Posterior cingulate gyrus (tissue), 11 donors: Measurements from ENCODE around the gene BACH1.
"Not testable (repeated sequence)": the region's sequence is repeated elsewhere in the genome, so short reads cannot be mapped to it uniquely, and the experiment has no call there.

Experiments
- DNase-seq, 10 donors: peaks; one replicate each; pipeline versions ENCODE4 v3.0.0 to v3.0.0-alpha.2; 2020 to 2021; ENCODE audit warnings: mixed read lengths in 3 of 10
- intact Hi-C: fragments of 100-400 bp; cut with DNase I; formaldehyde crosslinking; loops from one replicate; pipeline ENCODE4 v1.15.1; 2023

Gene BACH1

GRCh38 chr21:29338256-29338655 lies 39.5 kb downstream of the BACH1 start:
- DNase-seq, result no peak
- intact Hi-C loops, result no loop called here

DNA sequence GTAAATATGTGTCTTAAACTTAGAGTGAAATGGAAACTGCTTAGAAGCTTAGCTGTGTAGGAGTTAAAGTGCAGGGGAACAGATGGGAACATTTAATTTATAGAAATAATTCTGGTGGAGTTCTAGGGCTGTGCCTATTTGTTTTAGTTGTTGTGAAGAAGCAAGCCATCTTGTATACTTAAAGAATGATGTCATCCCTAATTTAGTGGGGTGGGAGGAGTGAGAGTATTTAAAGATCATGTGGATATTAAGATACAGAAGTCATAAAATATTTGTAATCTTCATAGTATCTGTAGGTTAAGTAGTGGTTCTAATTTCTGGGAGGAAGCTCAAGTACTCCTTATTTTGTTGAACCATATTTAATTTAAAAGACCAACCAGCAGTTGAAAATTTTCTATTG lies 41.5 kb downstream of the BACH1 start:
- intact Hi-C loops, result no loop called here
- no peak for DNase-seq

DNA sequence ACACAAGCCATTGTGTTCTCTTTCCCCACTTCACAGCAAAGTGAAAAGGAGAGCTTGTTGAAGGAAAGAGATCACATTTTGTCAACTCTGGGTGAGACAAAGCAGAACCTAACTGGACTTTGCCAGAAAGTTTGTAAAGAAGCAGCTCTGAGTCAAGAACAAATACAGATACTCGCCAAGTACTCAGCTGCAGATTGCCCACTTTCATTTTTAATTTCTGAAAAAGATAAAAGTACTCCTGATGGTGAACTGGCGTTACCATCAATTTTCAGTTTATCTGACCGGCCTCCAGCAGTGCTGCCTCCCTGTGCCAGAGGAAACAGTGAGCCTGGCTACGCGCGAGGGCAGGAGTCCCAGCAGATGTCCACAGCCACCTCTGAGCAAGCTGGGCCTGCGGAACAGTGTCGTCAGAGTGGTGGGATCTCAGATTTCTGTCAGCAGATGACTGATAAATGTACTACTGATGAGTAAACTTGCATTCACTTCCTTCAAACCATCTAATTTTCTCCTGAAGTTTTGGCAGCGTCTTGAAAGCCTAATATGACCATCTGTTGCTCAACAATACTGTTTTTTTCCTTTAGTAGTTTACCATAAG lies 43.7 kb downstream of the BACH1 start:
- intact Hi-C loops, result no loop called here
- DNase-seq, result peak in 3 of 10 donors; percentile 24 to 76 (median 27)

DNA sequence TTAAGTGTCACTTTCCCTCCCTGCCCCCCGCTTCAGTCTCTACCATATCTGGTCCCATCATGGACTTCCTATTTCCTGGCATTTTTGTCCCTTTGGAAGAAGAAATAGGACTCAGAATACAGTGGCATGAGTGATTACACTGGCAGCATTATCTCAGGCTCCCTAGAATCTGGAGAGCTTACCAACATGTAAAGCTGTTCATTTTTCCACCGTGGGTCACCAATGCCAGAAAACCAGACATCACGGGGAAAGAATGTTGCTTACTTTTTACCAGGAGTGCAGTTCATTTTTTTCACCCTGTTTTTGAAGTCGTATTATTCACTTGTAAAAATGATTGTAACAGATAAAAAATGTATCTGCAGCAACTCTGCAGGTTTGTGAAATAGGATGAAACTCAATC lies 44.8 kb downstream of the BACH1 start:
- intact Hi-C loops, result no loop called here
- DNase-seq, result no peak

GRCh38 chr21:29346281-29346680 lies 47.6 kb downstream of the BACH1 start:
- no peak for DNase-seq
- intact Hi-C loops, result loop anchor here (5.0 kb wide), 1 partner anchor 184 kb away; no protein-coding TSS in a partner anchor

DNA sequence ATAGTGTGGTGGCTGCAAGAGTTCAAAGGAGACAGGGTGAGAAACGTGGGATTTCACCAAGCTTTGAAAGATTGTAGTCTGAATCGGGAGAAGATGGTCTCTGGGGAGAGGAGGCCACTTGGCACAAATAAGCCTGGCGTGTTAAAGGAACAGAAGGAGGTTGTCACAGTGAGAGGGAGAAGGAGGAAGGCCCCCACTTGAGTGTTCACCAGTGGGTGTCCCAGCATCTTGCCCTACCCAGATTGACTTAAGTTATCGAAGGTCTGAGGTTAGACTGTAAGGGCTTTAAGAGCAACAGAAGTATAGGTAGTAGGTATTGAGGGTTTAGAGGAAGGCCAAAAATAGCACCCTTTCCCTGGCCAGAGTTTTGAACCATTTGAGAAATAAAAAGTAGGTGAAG lies 48.0 kb downstream of the BACH1 start:
- intact Hi-C loops, result loop anchor here (5.0 kb wide), 1 partner anchor 184 kb away; no protein-coding TSS in a partner anchor
- DNase-seq, result no peak

DNA sequence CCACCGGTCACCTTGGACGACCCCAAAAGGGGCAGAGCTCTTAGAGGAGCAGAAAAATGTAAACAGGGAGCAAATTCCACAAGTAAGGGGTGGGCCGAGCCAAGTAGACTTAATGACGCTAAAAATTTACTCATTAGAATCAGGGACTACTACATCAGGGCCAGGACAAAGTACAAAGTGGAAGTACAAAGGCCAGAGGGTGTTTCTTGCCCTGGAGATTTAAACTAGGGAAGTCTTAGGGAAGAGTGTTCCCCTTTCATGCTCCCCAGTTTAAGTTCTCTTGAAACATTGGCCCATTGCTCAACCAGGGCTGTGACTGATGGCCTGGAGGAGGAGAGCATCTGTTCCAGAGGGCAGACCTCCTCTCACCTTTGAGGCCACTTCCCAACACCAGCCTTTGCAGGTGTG lies 48.6 kb downstream of the BACH1 start:
- intact Hi-C loops, result loop anchor here (5.0 kb wide), 1 partner anchor 185 kb away; no protein-coding TSS in a partner anchor
- no peak for DNase-seq

- intact Hi-C loops, result loop anchor here (5.0 kb wide), 1 partner anchor 187 kb away; no protein-coding TSS in a partner anchor
Observed at GRCh38 chr21:29349702-29350101, 51.0 kb downstream of the BACH1 start.

GRCh38 chr21:29350246-29350779 lies 51.6 kb downstream of the BACH1 start:
- no peak for DNase-seq
- intact Hi-C loops, result no loop called here

More at GRCh38 chr21:29349702-29350101, 51.0 kb downstream of the BACH1 start:
- DNase-seq, result no peak

GRCh38 chr21:29351691-29352090 lies 53.0 kb downstream of the BACH1 start:
- DNase-seq, result no peak
- intact Hi-C loops, result no loop called here

DNA sequence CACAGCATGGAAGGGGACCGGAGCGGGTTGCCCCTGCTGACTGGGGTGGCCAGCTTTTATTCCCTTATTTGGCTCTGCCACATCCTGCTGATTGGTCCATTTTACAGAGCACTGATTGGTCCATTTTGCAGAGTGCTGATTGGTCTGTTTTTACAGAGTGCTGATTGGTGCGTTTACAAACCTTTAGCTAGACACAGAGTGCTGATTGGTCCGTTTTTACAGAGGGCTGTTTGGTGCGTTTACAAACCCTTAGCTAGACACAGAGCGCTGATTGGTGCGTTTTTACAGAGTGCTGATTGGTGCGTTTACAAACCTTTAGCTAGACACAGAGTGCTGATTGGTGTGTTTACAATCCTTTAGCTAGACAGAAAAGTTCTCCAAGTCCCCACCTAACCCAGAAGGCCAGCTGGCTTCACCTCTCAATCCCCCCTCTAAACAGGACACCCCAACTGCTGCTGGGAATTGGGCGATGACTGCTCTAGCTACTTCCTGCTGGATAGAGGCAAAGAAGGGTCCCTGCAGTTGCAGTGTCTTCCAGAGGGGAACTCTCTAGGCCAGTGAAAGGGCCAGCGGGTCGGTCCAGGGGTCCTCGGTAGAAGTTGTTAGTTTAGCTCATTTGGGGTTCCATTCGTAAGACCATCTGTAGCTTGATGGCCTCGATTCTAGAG lies 56.5 kb downstream of the BACH1 start:
- DNase-seq, intact Hi-C loops: not testable (repeated sequence)

- intact Hi-C loops, DNase-seq: not testable (repeated sequence)
Observed at GRCh38 chr21:29356291-29356690, 57.6 kb downstream of the BACH1 start.

GRCh38 chr21:29356810-29357209 lies 58.1 kb downstream of the BACH1 start:
- intact Hi-C loops, DNase-seq: not testable (repeated sequence)

- intact Hi-C loops, result loop anchor here (10.0 kb wide), 1 partner anchor 485 kb away; no protein-coding TSS in a partner anchor
- DNase-seq, result no peak
Observed at GRCh38 chr21:29359718-29360117, 61.0 kb downstream of the BACH1 start.

DNA sequence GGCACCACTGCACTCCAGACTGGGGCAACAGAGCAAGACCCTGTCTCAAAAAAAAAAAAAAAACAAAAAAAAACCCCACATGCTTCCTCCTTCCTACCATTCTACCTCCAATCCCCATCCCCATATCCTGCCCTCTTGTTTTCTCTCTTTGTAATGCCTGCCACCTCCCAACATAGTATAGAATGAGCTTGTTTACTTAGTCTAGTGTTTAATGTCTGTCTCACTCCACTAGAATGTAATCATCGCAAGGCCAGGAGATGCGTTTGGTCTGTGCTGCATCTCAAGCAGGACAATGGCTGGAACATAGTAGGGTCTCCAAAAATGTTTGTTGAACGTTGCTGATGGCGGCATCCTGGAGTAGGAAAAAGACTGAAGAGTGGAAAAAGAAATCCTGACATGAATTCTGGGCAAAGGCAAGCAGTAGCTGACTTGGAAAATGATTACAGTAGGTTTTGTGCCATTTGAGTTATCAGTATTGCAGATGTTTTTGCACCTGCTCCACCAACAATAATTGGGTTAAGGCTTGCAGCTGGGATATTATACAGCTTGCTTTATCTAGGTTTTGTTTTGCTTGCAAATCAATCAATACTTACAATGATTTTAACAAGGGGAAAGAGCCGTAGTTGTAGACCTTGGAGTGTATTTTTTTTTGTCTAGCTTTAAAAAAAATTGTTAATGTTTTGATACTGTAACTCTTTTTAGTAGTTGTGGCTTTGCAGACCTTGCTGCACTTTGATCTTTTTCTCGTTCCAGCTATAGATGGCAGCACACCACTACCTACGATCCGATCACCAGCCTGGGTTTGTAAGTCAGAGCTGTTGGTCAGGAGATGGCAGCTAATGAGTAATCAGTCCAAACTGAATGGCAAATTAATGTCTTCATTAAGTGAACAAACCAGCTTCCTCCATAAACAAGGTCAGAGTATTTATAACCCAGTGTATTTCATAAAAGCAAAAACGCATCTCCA lies 62.4 kb downstream of the BACH1 start:
- DNase-seq, result peak in 4 of 10 donors; percentile 11 to 31 (median 20)

GRCh38 chr21:29362758-29363157 lies 64.0 kb downstream of the BACH1 start:
- no peak for DNase-seq
- intact Hi-C loops, result loop anchor here (10.0 kb wide), 1 partner anchor 482 kb away; no protein-coding TSS in a partner anchor

More for the DNA sequence above, 62.4 kb downstream of the BACH1 start:
- intact Hi-C loops, result loop anchor here (10.0 kb wide), 1 partner anchor 484 kb away; no protein-coding TSS in a partner anchor

GRCh38 chr21:29365661-29366265 lies 67.0 kb downstream of the BACH1 start:
- intact Hi-C loops, result loop anchor here (10.0 kb wide), 1 partner anchor 479 kb away; no protein-coding TSS in a partner anchor
- no peak for DNase-seq

DNA sequence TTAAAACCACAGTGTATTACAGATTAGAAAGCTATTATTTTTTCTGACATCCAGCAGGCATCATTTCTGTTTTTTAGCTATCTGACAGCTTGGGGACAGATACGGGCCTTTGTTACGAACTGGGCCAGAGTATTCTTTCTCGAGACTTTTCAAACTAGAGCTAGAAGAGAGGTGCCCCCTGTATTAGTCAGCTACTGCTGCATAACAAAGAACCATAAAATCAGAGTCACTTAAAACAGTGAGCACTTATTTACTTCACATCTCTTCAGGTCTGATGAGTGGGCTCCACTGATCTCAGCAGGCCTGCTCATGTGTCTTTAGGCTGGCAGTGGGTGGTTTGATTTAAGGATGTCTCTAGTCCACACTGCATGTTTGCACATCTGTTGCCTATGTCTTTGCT lies 67.8 kb downstream of the BACH1 start:
- intact Hi-C loops, result loop anchor here (10.0 kb wide), 1 partner anchor 478 kb away; no protein-coding TSS in a partner anchor

DNA sequence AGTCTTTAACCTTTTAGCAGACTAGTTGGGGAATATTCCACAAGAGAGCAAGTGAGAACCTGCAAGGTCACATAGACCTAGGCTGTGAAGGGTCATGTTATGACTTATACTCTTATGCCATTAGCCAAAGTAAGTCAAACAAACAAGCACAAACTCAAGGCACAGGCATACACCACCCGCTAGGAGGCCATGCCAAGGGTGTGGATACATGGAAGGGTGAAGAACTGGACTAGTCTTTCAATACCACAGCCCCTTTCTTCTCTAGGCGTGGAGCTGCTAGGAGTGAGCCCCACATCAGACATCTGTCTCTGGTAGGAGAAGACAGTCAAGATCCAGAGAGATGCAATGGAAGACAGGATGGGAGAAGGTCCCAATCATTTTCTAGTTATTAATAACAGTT lies 68.6 kb downstream of the BACH1 start:
- intact Hi-C loops, result loop anchor here (10.0 kb wide), 1 partner anchor 477 kb away; no protein-coding TSS in a partner anchor
- DNase-seq, result no peak

More for the DNA sequence above, 67.8 kb downstream of the BACH1 start:
- DNase-seq, result no peak
